Activated naive CD8-positive, alpha-beta T cell (primary cell): ENCODE data around the gene DEPDC5.

Source experiments
- H3K27ac Mint-ChIP-seq: one replicate; pipeline ENCODE4 v1.8.0; 2021; ENCODE audit warnings: mixed read lengths
- H3K27me3 Mint-ChIP-seq: one replicate; pipeline ENCODE4 v1.8.0; 2021; ENCODE audit warnings: mixed read lengths
- H3K36me3 Mint-ChIP-seq: one replicate; pipeline ENCODE4 v1.8.0; 2021; ENCODE audit warnings: mixed read lengths
- H3K4me1 Mint-ChIP-seq: one replicate; pipeline ENCODE4 v1.8.0; 2021; ENCODE audit warnings: low read depth, mixed read lengths
- H3K4me3 Mint-ChIP-seq: one replicate; pipeline ENCODE4 v1.8.0; 2021; ENCODE audit warnings: mild to moderate bottlenecking, mixed read lengths
- H3K9me3 Mint-ChIP-seq: one replicate; pipeline ENCODE4 v1.8.0; 2021; ENCODE audit warnings: low read depth, mixed read lengths

Gene DEPDC5

DNA sequence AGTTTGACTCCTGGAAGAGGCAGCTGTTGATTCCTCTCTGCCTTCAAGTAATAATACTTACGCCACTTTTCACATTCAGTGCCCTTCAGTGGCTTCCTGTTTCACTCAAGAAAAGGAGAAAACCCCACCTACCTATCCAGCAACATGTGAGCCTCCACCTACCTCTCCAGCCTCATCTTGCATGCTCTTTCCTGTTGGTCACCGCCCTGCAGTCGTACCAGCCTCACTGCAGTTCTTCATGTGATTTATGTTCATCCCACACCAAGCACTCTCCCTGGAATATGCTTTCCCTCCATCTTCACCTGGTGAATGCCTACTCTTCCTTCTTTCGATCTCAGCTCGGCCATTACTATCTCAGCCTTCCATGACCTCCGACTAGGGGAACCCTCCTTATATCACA, 168.7 kb downstream of the DEPDC5 start:
- Mint-ChIP-seq H3K4me3 (no peak overlapping the region), H3K36me3 (no peaks in the 10 kb centered on the region), H3K9me3 (no peaks in the 10 kb centered on the region), H3K4me1 (no peaks in the 10 kb centered on the region), H3K27me3 (peaks cover 12% of the 10 kb centered on the region), H3K27ac (no peak overlapping the region)

DNA sequence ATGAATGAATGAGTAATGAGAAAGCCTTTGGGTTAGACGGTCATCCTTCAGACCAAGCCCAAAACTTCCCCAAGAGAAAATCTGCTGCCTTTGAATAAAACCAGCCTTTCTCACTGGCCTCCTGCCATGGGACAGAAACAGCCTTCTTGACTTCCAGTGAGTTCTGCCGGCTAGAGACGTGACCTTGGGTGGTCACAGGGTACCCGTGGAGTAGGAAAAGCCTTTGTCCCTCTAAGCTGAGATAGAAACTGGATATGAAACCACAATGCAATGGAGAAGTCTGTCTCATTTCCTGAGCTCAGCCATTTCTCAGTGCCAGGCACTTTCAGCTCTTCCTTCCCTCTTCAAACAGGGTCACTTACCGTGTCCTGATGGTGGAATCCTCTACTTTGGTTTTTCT, 169.3 kb downstream of the DEPDC5 start:
- no peaks in the 10 kb centered on the region for H3K36me3 Mint-ChIP-seq
- H3K27me3 Mint-ChIP-seq: peaks cover 12% of the 10 kb centered on the region
- no peaks in the 10 kb centered on the region for H3K9me3 Mint-ChIP-seq
- H3K27ac Mint-ChIP-seq: no peak overlapping the region
- H3K4me3 Mint-ChIP-seq: no peak overlapping the region
- H3K4me1 Mint-ChIP-seq: no peaks in the 10 kb centered on the region

DNA sequence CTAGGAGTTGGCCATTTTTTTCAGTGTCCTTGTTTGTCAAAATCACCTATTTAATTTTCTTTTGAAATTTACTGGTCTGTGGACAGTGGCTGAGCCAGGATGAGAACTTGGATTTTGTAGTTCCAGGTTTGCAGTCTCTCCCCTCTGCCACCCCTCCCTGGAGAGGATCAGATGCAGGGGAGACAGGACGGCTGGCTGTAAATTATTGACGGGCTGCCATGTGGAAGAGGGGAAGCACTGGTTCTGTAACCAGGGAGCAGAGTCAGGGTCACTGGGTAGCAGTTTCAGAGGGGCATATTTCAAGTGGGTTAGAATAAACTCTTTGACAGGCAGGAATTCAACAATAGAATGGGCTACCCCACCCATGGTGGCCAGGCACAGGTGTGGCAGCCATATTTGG, 169.9 kb downstream of the DEPDC5 start:
- Mint-ChIP-seq H3K9me3 (no peaks in the 10 kb centered on the region), H3K27ac (no peak overlapping the region), H3K4me1 (no peaks in the 10 kb centered on the region), H3K36me3 (no peaks in the 10 kb centered on the region), H3K27me3 (peaks cover 12% of the 10 kb centered on the region), H3K4me3 (no peak overlapping the region)

DNA sequence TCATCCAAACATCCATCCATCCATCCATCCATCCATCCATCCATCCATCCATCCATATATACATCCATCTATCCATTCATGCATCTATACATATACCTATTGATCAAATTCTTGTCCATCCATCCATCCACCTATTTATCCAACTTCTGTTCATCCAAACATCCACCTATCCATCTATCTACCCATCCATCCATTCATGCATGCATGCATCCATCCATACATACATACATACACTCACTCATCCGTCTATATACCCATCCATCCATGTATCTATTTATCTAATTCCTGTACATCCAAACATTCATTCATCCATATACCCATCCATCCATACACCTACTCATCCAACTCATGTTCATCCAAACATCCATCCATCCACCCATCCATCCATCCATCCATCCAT, 171.2 kb downstream of the DEPDC5 start:
- Mint-ChIP-seq H3K27ac (no peak overlapping the region), H3K4me1 (no peaks in the 10 kb centered on the region), H3K36me3 (no peaks in the 10 kb centered on the region)

DNA sequence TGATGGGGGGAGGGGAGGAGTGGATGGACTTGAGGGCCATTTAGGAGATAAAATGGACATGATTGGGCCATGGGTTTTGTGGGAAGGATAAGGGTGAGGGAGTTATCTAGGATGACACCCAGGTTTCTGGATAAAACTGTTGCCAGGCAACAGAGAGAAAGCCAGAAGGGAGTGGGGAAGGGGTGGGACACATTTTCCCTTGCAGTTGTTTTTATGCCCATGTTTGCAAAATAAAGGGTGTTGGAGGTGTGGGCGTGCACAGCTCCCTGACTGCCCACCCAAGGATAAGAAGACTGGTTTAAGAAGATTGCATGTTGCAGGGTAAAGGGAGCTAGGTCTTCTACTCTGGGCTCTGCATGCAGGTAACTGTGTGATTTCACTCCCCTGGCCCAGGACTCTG, 172.2 kb downstream of the DEPDC5 start:
- H3K36me3 Mint-ChIP-seq: no peaks in the 10 kb centered on the region
- no peak overlapping the region for H3K27ac Mint-ChIP-seq
- peaks cover 16% of the 10 kb centered on the region for H3K27me3 Mint-ChIP-seq
- no peaks in the 10 kb centered on the region for H3K4me1 Mint-ChIP-seq
- no peaks in the 10 kb centered on the region for H3K9me3 Mint-ChIP-seq
- no peak overlapping the region for H3K4me3 Mint-ChIP-seq

More for the DNA sequence above, 171.2 kb downstream of the DEPDC5 start:
- no peaks in the 10 kb centered on the region for H3K9me3 Mint-ChIP-seq
- peaks cover 16% of the 10 kb centered on the region for H3K27me3 Mint-ChIP-seq
- no peak overlapping the region for H3K4me3 Mint-ChIP-seq

DNA sequence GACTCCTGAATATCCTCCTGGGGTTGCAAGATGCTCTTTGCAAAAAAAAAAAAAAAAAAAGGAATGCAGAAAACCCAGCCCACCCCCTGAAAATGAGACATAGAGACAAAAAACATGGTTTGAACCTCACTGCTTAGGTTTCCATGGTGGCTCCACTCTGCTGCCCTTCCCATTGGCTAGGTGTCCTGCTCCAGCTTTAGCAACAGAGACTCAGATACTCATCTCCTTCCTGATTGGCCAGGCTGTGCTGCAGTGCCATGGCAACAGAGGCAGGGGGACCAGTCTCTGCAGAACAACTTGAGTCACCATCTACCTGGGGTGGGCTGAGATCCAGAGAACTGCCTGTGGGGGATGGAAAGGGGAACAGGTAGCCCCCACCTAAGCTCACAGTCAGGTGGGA, 173.2 kb downstream of the DEPDC5 start:
- Mint-ChIP-seq H3K27ac (no peak overlapping the region), H3K4me1 (no peaks in the 10 kb centered on the region), H3K27me3 (peaks cover 16% of the 10 kb centered on the region), H3K9me3 (no peaks in the 10 kb centered on the region), H3K36me3 (no peaks in the 10 kb centered on the region), H3K4me3 (no peak overlapping the region)

DNA sequence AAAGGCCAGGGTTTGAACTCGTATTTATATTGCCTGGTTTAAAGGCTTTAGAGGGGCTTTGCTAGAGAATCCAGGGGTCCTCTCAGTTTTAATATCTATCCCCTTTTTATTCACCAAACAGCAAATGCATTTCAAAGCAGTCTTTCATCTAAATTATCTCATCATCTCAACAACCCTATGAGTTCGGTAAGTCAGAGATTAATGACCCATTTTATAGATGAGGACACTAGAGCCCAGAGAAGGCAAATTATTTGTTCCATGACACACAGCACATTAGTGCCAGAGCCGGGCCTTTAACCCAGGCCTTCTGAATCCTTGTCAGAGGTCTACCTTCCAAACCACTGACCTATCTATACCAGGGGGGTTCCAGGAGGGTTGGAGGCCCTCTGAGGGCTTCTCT, 173.7 kb downstream of the DEPDC5 start:
- no peaks in the 10 kb centered on the region for H3K36me3 Mint-ChIP-seq
- no peak overlapping the region for H3K27ac Mint-ChIP-seq
- H3K9me3 Mint-ChIP-seq: no peaks in the 10 kb centered on the region
- no peak overlapping the region for H3K4me3 Mint-ChIP-seq
- H3K27me3 Mint-ChIP-seq: peaks cover 16% of the 10 kb centered on the region
- H3K4me1 Mint-ChIP-seq: no peaks in the 10 kb centered on the region

DNA sequence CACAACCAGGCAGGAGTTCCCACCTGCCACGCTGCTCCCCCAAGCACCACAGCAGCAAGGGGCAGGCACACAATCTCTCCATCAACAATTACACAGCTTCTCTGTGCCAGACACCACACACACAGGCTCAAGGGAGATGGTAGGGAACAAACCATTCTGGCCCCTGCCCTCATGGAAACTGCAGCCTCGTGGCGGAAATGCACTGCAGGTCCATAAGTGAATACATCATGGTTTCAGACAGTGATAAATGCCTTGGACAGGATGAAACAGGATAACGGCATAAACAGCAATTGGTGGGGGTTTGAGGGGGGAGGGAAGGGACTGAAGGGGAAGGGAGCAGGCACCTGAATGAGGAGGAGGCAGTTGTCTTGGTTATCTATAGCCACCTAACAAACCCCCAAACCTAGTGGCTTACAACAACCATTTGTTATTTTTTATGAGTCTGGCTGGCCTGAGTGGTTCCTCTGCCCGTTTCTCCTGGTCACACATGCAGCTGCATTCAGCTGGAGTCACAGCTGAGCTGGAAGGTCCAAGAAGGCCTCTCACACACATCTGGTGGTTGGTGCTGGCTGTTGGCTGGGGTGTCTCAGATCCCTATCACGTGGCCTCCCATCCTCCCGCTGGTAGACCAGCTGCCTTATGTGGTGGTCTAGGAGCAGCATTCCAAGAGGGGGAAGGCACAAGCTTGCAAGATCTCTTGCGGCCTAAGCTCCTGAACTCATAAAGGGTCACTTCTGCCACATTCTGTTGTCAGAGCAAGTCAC, 175.5 kb downstream of the DEPDC5 start:
- no peak overlapping the region for H3K27ac Mint-ChIP-seq
- H3K9me3 Mint-ChIP-seq: no peaks in the 10 kb centered on the region
- H3K27me3 Mint-ChIP-seq: peaks cover 12% of the 10 kb centered on the region
- H3K4me3 Mint-ChIP-seq: no peak overlapping the region
- H3K36me3 Mint-ChIP-seq: no peaks in the 10 kb centered on the region
- no peaks in the 10 kb centered on the region for H3K4me1 Mint-ChIP-seq

DNA sequence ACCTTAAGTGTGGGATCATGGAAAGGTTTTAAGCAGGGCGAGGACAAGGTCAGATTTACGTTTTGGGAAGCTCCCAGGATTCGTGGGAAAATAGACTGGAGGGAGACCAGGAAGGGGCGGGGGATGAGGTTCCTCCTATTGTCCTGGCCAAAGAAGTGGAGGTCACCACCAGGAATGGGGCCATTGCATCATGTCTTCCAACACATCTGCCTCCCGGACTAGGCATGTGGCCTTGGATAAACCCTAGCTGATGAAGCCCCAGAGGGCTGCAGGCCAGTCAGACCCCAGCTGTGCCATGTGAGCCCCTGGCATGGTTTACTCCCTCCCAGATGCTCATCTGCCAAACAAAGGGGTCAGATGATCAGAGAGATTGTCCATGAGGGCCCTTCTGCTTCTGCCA, 179.0 kb downstream of the DEPDC5 start:
- Mint-ChIP-seq H3K27me3 (peaks cover 3% of the 10 kb centered on the region), H3K27ac (no peak overlapping the region), H3K4me3 (no peak overlapping the region), H3K9me3 (no peaks in the 10 kb centered on the region), H3K4me1 (no peaks in the 10 kb centered on the region), H3K36me3 (no peaks in the 10 kb centered on the region)

DNA sequence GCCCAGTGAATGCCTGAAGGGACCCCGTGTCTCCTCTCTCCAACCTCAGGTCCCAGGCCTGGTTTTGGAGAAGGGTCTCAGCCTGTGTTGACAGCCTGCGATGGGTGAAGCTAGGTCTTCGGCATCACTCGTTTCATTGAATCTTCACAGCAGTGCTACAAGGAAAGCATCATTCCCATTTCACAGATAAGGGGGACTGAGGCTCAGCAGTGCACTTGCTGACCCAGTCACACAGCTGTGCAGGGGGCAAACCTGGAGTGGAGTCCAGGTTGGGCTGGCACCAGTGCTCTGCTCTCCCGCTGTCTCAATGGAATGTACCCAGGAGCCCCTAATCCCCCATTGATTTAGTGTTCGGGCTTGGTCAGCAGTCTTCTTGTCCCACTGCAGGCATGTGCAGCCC, 179.6 kb downstream of the DEPDC5 start:
- Mint-ChIP-seq H3K27ac (no peak overlapping the region), H3K4me3 (no peak overlapping the region), H3K9me3 (no peaks in the 10 kb centered on the region), H3K4me1 (no peaks in the 10 kb centered on the region), H3K36me3 (no peaks in the 10 kb centered on the region), H3K27me3 (peaks cover 3% of the 10 kb centered on the region)

DNA sequence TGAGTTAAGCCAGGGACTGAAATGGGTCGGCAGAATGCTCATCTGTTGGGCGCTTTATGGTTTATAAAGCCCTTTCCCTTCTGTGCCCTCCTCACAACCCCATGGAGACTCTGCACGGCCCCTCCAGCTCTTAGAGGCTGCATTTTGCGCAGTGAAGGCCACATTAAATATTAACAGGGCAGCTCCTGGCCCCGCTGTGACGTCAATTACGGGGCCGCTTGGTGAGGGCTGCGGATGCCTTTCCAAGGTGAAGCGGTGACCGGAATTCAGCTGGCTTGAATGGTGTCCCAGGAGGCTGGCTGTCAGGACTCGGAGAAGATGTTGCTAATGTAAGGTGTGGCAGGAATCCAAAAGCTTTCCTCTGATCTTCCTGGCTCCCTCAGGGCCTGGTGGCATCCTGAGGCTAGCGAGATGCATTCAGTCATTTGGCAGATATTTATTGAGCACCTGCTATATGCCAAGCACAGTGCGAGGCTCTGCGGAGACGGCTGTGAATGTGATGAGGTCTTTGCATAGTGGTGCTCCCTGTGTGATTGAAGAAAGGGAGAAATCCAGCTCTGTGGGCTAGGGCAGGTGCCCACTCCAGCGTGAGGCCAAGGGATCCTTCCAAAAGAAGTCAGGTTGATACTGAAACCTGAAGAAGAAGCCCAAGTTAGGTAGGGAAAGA, 180.1 kb downstream of the DEPDC5 start:
- H3K4me1 Mint-ChIP-seq: no peaks in the 10 kb centered on the region
- H3K4me3 Mint-ChIP-seq: no peak overlapping the region
- peaks cover 2% of the 10 kb centered on the region for H3K27me3 Mint-ChIP-seq
- no peaks in the 10 kb centered on the region for H3K36me3 Mint-ChIP-seq
- no peaks in the 10 kb centered on the region for H3K9me3 Mint-ChIP-seq
- no peak overlapping the region for H3K27ac Mint-ChIP-seq

DNA sequence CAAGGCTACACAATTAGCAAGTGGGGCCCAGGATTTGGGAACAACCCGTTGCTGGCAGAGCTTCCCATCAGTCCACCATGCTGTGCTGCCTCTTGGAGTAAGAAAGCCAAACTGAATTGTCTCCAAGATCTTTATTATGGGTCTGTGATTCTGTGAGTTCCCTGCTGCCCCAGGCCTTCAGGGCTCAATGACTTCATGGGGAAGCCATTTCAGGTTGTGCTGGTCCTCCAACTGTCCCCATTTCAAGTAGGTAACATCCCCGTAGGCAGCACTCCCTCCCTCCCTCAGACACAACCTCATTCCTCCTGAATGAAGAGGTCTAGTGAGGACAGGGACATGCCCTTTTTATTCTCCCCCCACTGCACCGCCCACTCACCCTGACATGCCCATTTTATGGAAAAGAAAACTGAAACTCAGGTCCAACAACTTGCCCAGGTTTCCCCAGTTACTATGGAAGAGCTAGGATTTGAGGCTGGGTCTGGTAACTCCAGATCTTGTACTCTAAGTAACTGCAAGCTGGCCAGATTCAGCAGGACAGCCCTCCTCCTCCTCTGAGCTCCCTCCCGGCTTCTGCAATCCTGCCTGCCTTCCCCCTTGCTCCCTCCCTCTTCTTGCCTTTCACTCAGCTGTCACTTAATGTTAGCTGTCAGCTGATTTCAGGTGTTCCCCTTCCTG, 182.3 kb downstream of the DEPDC5 start:
- Mint-ChIP-seq H3K27me3 (no peaks in the 10 kb centered on the region), H3K4me1 (no peaks in the 10 kb centered on the region), H3K4me3 (no peak overlapping the region), H3K27ac (no peak overlapping the region), H3K9me3 (no peaks in the 10 kb centered on the region), H3K36me3 (no peaks in the 10 kb centered on the region)

DNA sequence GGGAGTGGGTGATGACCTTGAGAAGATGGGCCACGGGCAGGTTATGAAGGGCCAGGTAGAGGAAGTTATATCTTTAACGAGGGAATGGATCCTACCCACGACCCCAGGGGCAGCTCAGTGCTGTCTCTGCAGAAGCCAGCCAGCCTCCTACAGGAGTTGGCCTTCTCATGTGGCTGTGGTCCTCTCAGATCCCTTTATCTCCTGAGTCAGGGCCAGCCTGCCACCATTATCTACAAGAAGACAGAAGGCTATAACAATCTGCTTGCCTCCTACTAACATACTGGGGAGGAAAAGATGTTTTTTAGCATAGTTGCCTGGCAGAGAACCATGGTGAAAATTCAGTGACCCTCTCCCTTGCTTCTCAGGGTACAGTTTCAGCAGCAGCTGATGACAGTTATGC, 183.5 kb downstream of the DEPDC5 start:
- Mint-ChIP-seq H3K36me3 (no peaks in the 10 kb centered on the region), H3K4me1 (peaks cover 4% of the 10 kb centered on the region), H3K27me3 (no peaks in the 10 kb centered on the region), H3K4me3 (no peak overlapping the region), H3K9me3 (no peaks in the 10 kb centered on the region), H3K27ac (no peak overlapping the region)

DNA sequence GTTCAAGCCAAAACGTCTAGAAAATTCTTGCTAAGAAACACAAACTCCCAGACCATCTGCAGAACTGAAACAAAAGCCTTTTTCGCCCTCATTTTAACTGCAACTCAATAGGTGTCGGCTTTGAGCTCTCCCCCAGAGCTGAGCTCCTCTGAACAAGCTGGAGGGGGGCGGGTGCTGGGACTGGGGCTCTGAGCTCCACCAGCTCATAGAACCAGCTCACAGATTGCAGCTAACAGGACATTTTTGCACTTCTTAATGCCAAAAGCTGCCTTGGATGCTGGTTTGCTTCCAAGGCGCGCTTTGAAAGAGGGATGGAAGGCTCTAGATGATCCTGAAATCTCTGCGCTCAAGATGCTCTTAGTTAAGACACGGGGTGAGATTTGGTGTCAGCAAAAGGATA, 184.5 kb downstream of the DEPDC5 start:
- Mint-ChIP-seq H3K27me3 (no peaks in the 10 kb centered on the region), H3K4me3 (no peak overlapping the region), H3K9me3 (no peaks in the 10 kb centered on the region)

DNA sequence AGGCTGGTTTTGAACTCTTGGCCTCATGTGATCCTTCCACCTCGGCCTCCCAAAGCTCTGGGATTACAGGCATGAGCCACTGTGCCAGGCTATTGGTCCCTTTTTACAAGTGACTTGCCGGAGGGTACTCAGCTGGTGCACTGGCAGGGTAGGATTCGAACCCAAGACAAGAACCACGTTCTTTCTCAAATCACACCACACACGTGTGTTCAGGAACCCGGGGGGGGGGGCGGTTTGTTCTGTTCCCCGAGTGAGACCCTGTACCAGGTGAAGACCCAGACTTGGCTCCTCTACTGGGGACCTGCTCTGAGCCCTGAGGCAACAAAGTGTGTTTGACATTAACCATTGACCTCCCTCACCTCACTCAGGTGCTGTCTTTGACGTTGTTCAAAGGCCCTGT, 186.7 kb downstream of the DEPDC5 start:
- H3K27ac Mint-ChIP-seq: no peak overlapping the region
- H3K9me3 Mint-ChIP-seq: no peaks in the 10 kb centered on the region

More for the DNA sequence above, 184.5 kb downstream of the DEPDC5 start:
- H3K4me1 Mint-ChIP-seq: peaks cover 13% of the 10 kb centered on the region
- no peak overlapping the region for H3K27ac Mint-ChIP-seq
- no peaks in the 10 kb centered on the region for H3K36me3 Mint-ChIP-seq

More for the DNA sequence above, 186.7 kb downstream of the DEPDC5 start:
- no peaks in the 10 kb centered on the region for H3K27me3 Mint-ChIP-seq
- no peak overlapping the region for H3K4me3 Mint-ChIP-seq
- H3K4me1 Mint-ChIP-seq: peaks cover 19% of the 10 kb centered on the region
- H3K36me3 Mint-ChIP-seq: no peaks in the 10 kb centered on the region
